Neuronal stem cell (in vitro differentiated cells): ENCODE results near the gene ZNF236.

Source experiments
- DNase-seq: peaks from one replicate; pipeline ENCODE4 v3.0.0-alpha.2; 2013; ENCODE audit warnings: low spot score
- H2AFZ ChIP-seq: one replicate; pipeline ENCODE4 v1.6.1; 2013; ENCODE audit warnings: mild to moderate bottlenecking, low read length, inconsistent platforms
- H2AK5ac ChIP-seq: 2 replicates; pipeline ENCODE4 v1.6.1; 2013; ENCODE audit warnings: low read depth, mild to moderate bottlenecking, inconsistent platforms, low read length, moderate library complexity, mixed read lengths
- H2BK120ac ChIP-seq: 2 replicates; pipeline ENCODE4 v1.6.1; 2013; ENCODE audit warnings: low read depth, mild to moderate bottlenecking, inconsistent platforms, low read length, moderate library complexity, mixed read lengths
- H2BK12ac ChIP-seq: one replicate; pipeline ENCODE4 v1.6.1; 2013; ENCODE audit warnings: low read length, inconsistent platforms
- H2BK15ac ChIP-seq: 2 replicates; pipeline ENCODE4 v1.6.1; 2013; ENCODE audit warnings: mild to moderate bottlenecking, low read length, inconsistent platforms, mixed read lengths
- H2BK5ac ChIP-seq: one replicate; pipeline ENCODE4 v1.6.1; 2013; ENCODE audit warnings: inconsistent platforms, mild to moderate bottlenecking, low read length, moderate library complexity
- H3K14ac ChIP-seq: one replicate; pipeline ENCODE4 v1.6.1; 2013; ENCODE audit warnings: low read length, inconsistent platforms
- H3K18ac ChIP-seq: 2 replicates; pipeline ENCODE4 v1.6.1; 2013; ENCODE audit warnings: low read length, inconsistent platforms
- H3K23ac ChIP-seq: 2 replicates; pipeline ENCODE4 v1.6.1; 2013; ENCODE audit warnings: low read depth, mild to moderate bottlenecking, mixed read lengths, low read length, inconsistent platforms; ENCODE audit not compliant: poor library complexity
- H3K27ac ChIP-seq: replicated peaks from 3 replicates; pipeline ENCODE4 v1.5.1; 2013; ENCODE audit warnings: low read length, inconsistent platforms
- H3K27me3 ChIP-seq, 3 experiments: 2 replicates each; pipeline ENCODE4 v1.6.1; 2013; ENCODE audit warnings: low read length in 3 of 3, mild to moderate bottlenecking in 2 of 3, inconsistent platforms in 1 of 3, low read depth in 1 of 3, mixed read lengths in 1 of 3, moderate library complexity in 1 of 3; ENCODE audit not compliant: control insufficient read depth in 3 of 3, insufficient read depth in 3 of 3
- H3K36me3 ChIP-seq, 2 donors: replicated peaks in 1 of 2; 2 replicates each; pipeline ENCODE4 v1.6.1; 2013; ENCODE audit warnings: low read length in 2 of 2; ENCODE audit not compliant: control insufficient read depth in 2 of 2, insufficient read depth in 2 of 2
- H3K4ac ChIP-seq: 2 replicates; pipeline ENCODE4 v1.6.1; 2013; ENCODE audit warnings: inconsistent platforms, mild to moderate bottlenecking, low read length, moderate library complexity
- H3K4me1 ChIP-seq, 2 donors: 1 replicate in 1 of 2; 2 replicates in 1 of 2; pipeline ENCODE4 v1.6.1; 2013; ENCODE audit warnings: low read length in 2 of 2, low read depth in 1 of 2; ENCODE audit not compliant: control insufficient read depth in 2 of 2, insufficient read depth in 1 of 2
- H3K4me2 ChIP-seq: one replicate; pipeline ENCODE4 v1.6.1; 2013; ENCODE audit warnings: mild to moderate bottlenecking, low read length, inconsistent platforms; ENCODE audit not compliant: insufficient read depth, poor library complexity, severe bottlenecking
- H3K4me3 ChIP-seq, 2 donors: 2 replicates each; pipeline ENCODE4 v1.5.1; 2013; ENCODE audit warnings: low read length in 2 of 2, mild to moderate bottlenecking in 2 of 2, inconsistent platforms in 1 of 2, moderate library complexity in 1 of 2
- H3K79me1 ChIP-seq: one replicate; pipeline ENCODE4 v1.6.1; 2013; ENCODE audit warnings: low read depth, mild to moderate bottlenecking, inconsistent platforms, low read length, moderate library complexity
- H3K9ac ChIP-seq: one replicate; pipeline ENCODE4 v1.6.1; 2013; ENCODE audit warnings: mild to moderate bottlenecking, low read depth, low read length, inconsistent platforms; ENCODE audit not compliant: poor library complexity
- H3K9me3 ChIP-seq, 2 donors: replicated peaks in 1 of 2; 2 replicates each; pipeline versions ENCODE3 to v1.6.1; 2013; ENCODE audit warnings: low read length in 2 of 2, mild to moderate bottlenecking in 2 of 2, inconsistent platforms in 1 of 2, low read depth in 1 of 2, mixed read lengths in 1 of 2, moderate library complexity in 1 of 2; ENCODE audit not compliant: control insufficient read depth in 2 of 2, insufficient read depth in 1 of 2
- H4K8ac ChIP-seq: one replicate; pipeline ENCODE4 v1.6.1; 2013; ENCODE audit warnings: low read depth, mild to moderate bottlenecking, inconsistent platforms, low read length, moderate library complexity
- H4K91ac ChIP-seq: one replicate; pipeline ENCODE4 v1.6.1; 2013; ENCODE audit warnings: low read length, low read depth, mild to moderate bottlenecking, inconsistent platforms; ENCODE audit not compliant: poor library complexity
- WGBS, 2 donors: extraction: QIAGEN DNeasy Blood & Tissue Kit; methylation state at CpG; one replicate each; pipeline ENCODE4 v1.1.7; 2013; ENCODE audit warnings: missing lambda C conversion rate in 2 of 2, mixed read lengths in 1 of 2; ENCODE audit not compliant: insufficient read length in 2 of 2, insufficient replicate concordance in 1 of 2; ENCODE audit errors: extremely low coverage in 2 of 2; 5-methylcytosine and 5-hydroxymethylcytosine counted together

ZNF236 gene

GRCh38 chr18:76794326-76794725 lies 28.0 kb upstream of the ZNF236 start:
- no peak overlapping the region for H3K4me3 ChIP-seq
- no peak overlapping the region for H4K8ac ChIP-seq
- no peaks in the 10 kb centered on the region for H3K36me3 ChIP-seq
- H3K14ac ChIP-seq: no peak overlapping the region
- no peaks in the 10 kb centered on the region for H3K79me1 ChIP-seq
- H2BK5ac ChIP-seq: no peak overlapping the region
- no peak overlapping the region for H3K27ac ChIP-seq
- no peak overlapping the region for H3K4ac ChIP-seq
- no peaks in the 10 kb centered on the region for H3K4me1 ChIP-seq
- H2BK12ac ChIP-seq: no peak overlapping the region
- H3K23ac ChIP-seq: no peak overlapping the region
- no peak overlapping the region for H2BK120ac ChIP-seq
- DNase-seq: no peak
- H2AFZ ChIP-seq: no peak overlapping the region
- no peaks in the 10 kb centered on the region for H3K27me3 ChIP-seq
- H3K9ac ChIP-seq: no peak overlapping the region
- H3K4me2 ChIP-seq: no peak overlapping the region
- H3K18ac ChIP-seq: no peak overlapping the region
- H2BK15ac ChIP-seq: no peak overlapping the region
- no peak overlapping the region for H4K91ac ChIP-seq
- peaks cover 5 to 8% of the 10 kb centered on the region in 2 donors for H3K9me3 ChIP-seq
- WGBS, 2 donors: no CpG with 5 or more reads among the region's 4 CpGs
- no peak overlapping the region for H2AK5ac ChIP-seq

GRCh38 chr18:76801567-76802505 lies 20.5 kb upstream of the ZNF236 start:
- Histone ChIP-seq H3K27ac (no peak overlapping the region), H2BK12ac (peak overlapping the region; percentile 3), H2BK15ac (peak overlapping the region; percentile 64), H3K4me3 (peak overlapping the region; percentile 12 to 77), H2AK5ac (peak overlapping the region; percentile 79), H2BK5ac (peak overlapping the region; percentile 22), H3K4me2 (peak overlapping the region; percentile 69), H3K27me3 (peaks cover 0 to 4% (median 0%) of the 10 kb centered on the region in 3 experiments), H4K91ac (no peak overlapping the region), H3K4ac (peak overlapping the region; percentile 37), H3K4me1 (peaks cover 0 to 2% of the 10 kb centered on the region in 2 donors), H3K18ac (peak overlapping the region; percentile 95), H2AFZ (peak overlapping the region; percentile 90), H4K8ac (no peak overlapping the region), H3K9ac (peak overlapping the region; percentile 77), H2BK120ac (no peak overlapping the region), H3K9me3 (no peaks in the 10 kb centered on the region), H3K79me1 (no peaks in the 10 kb centered on the region), H3K14ac (peak overlapping the region; percentile 82), H3K36me3 (no peaks in the 10 kb centered on the region), H3K23ac (peak overlapping the region; percentile 89)
- DNase-seq: peak; percentile 35
- no CpG with 5 or more reads among the region's 61 CpGs for WGBS, 2 donors

- no peak overlapping the region for H4K8ac ChIP-seq
- peaks cover 0 to 4% (median 0%) of the 10 kb centered on the region in 3 experiments for H3K27me3 ChIP-seq
- H3K4me2 ChIP-seq: no peak overlapping the region
- H2AK5ac ChIP-seq: no peak overlapping the region
- no peak overlapping the region for H2BK120ac ChIP-seq
- H3K23ac ChIP-seq: no peak overlapping the region
- no peak for DNase-seq
- no peak overlapping the region for H3K4ac ChIP-seq
- H3K36me3 ChIP-seq: no peaks in the 10 kb centered on the region
- no peak overlapping the region for H2BK5ac ChIP-seq
- H3K9ac ChIP-seq: no peak overlapping the region
- H4K91ac ChIP-seq: no peak overlapping the region
- WGBS, 2 donors: no CpG with 5 or more reads among the region's 5 CpGs
- no peak overlapping the region for H2AFZ ChIP-seq
- H2BK15ac ChIP-seq: no peak overlapping the region
- H3K9me3 ChIP-seq: no peaks in the 10 kb centered on the region
- no peaks in the 10 kb centered on the region for H3K79me1 ChIP-seq
- no peak overlapping the region for H3K27ac ChIP-seq
- no peak overlapping the region for H3K4me3 ChIP-seq
- peaks cover 0 to 2% of the 10 kb centered on the region in 2 donors for H3K4me1 ChIP-seq
- no peak overlapping the region for H2BK12ac ChIP-seq
- no peak overlapping the region for H3K18ac ChIP-seq
- no peak overlapping the region for H3K14ac ChIP-seq
Measured at GRCh38 chr18:76803413-76803812, 18.9 kb upstream of the ZNF236 start.

GRCh38 chr18:76803814-76804213 lies 18.5 kb upstream of the ZNF236 start:
- H2BK12ac ChIP-seq: no peak overlapping the region
- no CpG with 5 or more reads among the region's 11 CpGs for WGBS, 2 donors
- H2BK15ac ChIP-seq: no peak overlapping the region

More at GRCh38 chr18:76803814-76804213, 18.5 kb upstream of the ZNF236 start:
- DNase-seq: peak; percentile 54
- Histone ChIP-seq H2AK5ac (no peak overlapping the region), H2BK120ac (no peak overlapping the region), H3K36me3 (no peaks in the 10 kb centered on the region), H3K27me3 (peaks cover 0 to 4% (median 0%) of the 10 kb centered on the region in 3 experiments), H3K4me2 (no peak overlapping the region), H3K9ac (no peak overlapping the region), H3K14ac (no peak overlapping the region), H2BK5ac (no peak overlapping the region), H3K9me3 (no peaks in the 10 kb centered on the region), H3K4me3 (no peak overlapping the region), H3K18ac (no peak overlapping the region), H4K8ac (no peak overlapping the region), H3K4ac (no peak overlapping the region), H3K79me1 (no peaks in the 10 kb centered on the region), H3K27ac (no peak overlapping the region), H3K4me1 (peaks cover 0 to 2% of the 10 kb centered on the region in 2 donors), H3K23ac (no peak overlapping the region), H2AFZ (no peak overlapping the region), H4K91ac (no peak overlapping the region)
